GM21723 (cell line): Measurements from ENCODE around the gene BGN.

Source experiments
- ATAC-seq: cut with Tn5 transposase; IDR thresholded peaks from one replicate; pipeline ENCODE4 v1.9.1; 2021; ENCODE audit warnings: mild to moderate bottlenecking, moderate library complexity; ENCODE audit not compliant: unreplicated experiment

Gene BGN

GRCh38 chrX:153494541-153495361 lies at the start of gene BGN:
TSS of gene BGN (plus strand) at chrX:153494980. CDS start at chrX:153504632, 9,652 bp downstream.
- no peak for ATAC-seq

GRCh38 chrX:153445106-153445855 lies 49.5 kb upstream of the BGN start:
- no peak for ATAC-seq

- no peak for ATAC-seq
Measured at GRCh38 chrX:153445856-153446635, 48.7 kb upstream of the BGN start, which contains the start of gene TREX2. TSS of gene TREX2 (minus strand) at chrX:153446056. CDS start at chrX:153445430, 626 bp downstream.

- no peak for ATAC-seq
Measured at GRCh38 chrX:153446636-153446936, 48.2 kb upstream of the BGN start.

- no peak for ATAC-seq
Measured at GRCh38 chrX:153446950-153447580, 47.7 kb upstream of the BGN start.

- ATAC-seq: no peak
Measured at GRCh38 chrX:153447581-153447960, 47.2 kb upstream of the BGN start.

GRCh38 chrX:153448556-153449367 lies 46.0 kb upstream of the BGN start:
- no peak for ATAC-seq

GRCh38 chrX:153449368-153450113 lies 45.2 kb upstream of the BGN start:
- ATAC-seq: no peak

GRCh38 chrX:153450114-153450948 lies 44.4 kb upstream of the BGN start:
- no peak for ATAC-seq

- no peak for ATAC-seq
Measured at GRCh38 chrX:153450949-153451277, 43.9 kb upstream of the BGN start.

GRCh38 chrX:153454901-153455550 lies 39.8 kb upstream of the BGN start:
- ATAC-seq: no peak

GRCh38 chrX:153455571-153455970 lies 39.2 kb upstream of the BGN start:
- no peak for ATAC-seq

- ATAC-seq: no peak
Measured at GRCh38 chrX:153456161-153456560, 38.6 kb upstream of the BGN start.

- no peak for ATAC-seq
Measured at GRCh38 chrX:153456704-153457103, 38.1 kb upstream of the BGN start.

- no peak for ATAC-seq
Measured at GRCh38 chrX:153457136-153457825, 37.5 kb upstream of the BGN start.

- no peak for ATAC-seq
Measured at GRCh38 chrX:153457827-153458466, 36.8 kb upstream of the BGN start.

- ATAC-seq: no peak
Measured at GRCh38 chrX:153458476-153458875, 36.3 kb upstream of the BGN start.
